Ovary (tissue), 9 donors: ENCODE results near the gene DNAJC18. TPM values are rescaled to one million over a fixed set of nuclear protein-coding genes. Genes with fewer than 3 reads are reported as not detected.

Experiments used
- DNase-seq, 5 donors: peaks; one replicate each; pipeline ENCODE4 v3.0.0-alpha.2; 2019 to 2020
- H3K27ac ChIP-seq, 2 donors: fragments of 200-600 bp; one replicate each; pipeline versions ENCODE4 v1.5.1 to v1.8.0; 2019 to 2022
- H3K27me3 ChIP-seq: fragments of 200-600 bp; one replicate; pipeline ENCODE4 v1.8.0; 2022
- H3K36me3 ChIP-seq: fragments of 200-600 bp; sonication (generic); one replicate; pipeline ENCODE4 v1.5.1; 2019
- H3K4me1 ChIP-seq: one replicate; pipeline ENCODE4 v1.8.1; 2013; ENCODE audit warnings: mild to moderate bottlenecking, moderate library complexity; ENCODE audit not compliant: insufficient read depth
- H3K4me3 ChIP-seq: fragments of 200-600 bp; sonication (generic); one replicate; pipeline ENCODE4 v1.5.1; 2017
- H3K9me3 ChIP-seq, 2 donors: fragments of 200-600 bp in 1 of 2; sonication (generic) in 1 of 2; one replicate each; pipeline versions ENCODE4 v1.5.1 to v1.8.1; 2013 to 2019; ENCODE audit warnings: mild to moderate bottlenecking in 1 of 2, moderate library complexity in 1 of 2
- EP300 ChIP-seq: sonication (generic); formaldehyde crosslinking; IDR thresholded peaks from one replicate; pipeline ENCODE4 v1.6.1; 2017; ENCODE audit warnings: antibody characterized with exemption
- POLR2A ChIP-seq: fragments of 450-650 bp; IDR thresholded peaks from one replicate; pipeline ENCODE4 v1.6.1; 2017; ENCODE audit warnings: antibody characterized with exemption, mild to moderate bottlenecking, moderate library complexity
- WGBS, 3 donors: extraction: QIAGEN DNeasy Blood & Tissue Kit in 1 of 3; methylation state at CpG; one replicate each; pipeline versions ENCODE4 v1.1.5 to v1.1.7; 2013 to 2017; 5-methylcytosine and 5-hydroxymethylcytosine counted together
- intact Hi-C, 4 donors: fragments of 100-400 bp; cut with DNase I; formaldehyde crosslinking; loops; one replicate each; pipeline versions ENCODE4 v1.11.0 to v1.15.1; 2022 to 2023
- polyA plus RNA-seq, 2 donors: library from polyadenylated mRNA; stranded (reverse); fragments of 200-250 nt in 1 of 2; fragments of 350-450 nt in 1 of 2; fragmentation: Illumina TruSeq in 1 of 2; extraction: RNeasy Lipid Tissue Mini Kit (QIAGEN cat#74804) in 1 of 2; gene quantifications; one replicate each; pipeline ENCODE4 v1.2.3, GENCODE V29; 2013 to 2014
- total RNA-seq, 7 donors: library from RNA; depleted of rRNA in 2 of 7; stranded (reverse); fragments of >200 nt in 2 of 7; fragmentation: NEBNext Ultra II Directional in 3 of 7; extraction: Animal tissue kit (Norgen Biotek cat#: 25700) in 3 of 7; gene quantifications; one replicate each; pipeline versions ENCODE4 v1.1.0 to v1.2.4, GENCODE V29; 2016 to 2023
- TF ChIP-seq, protein P1 (sequence below), 3 donors: fragments of 450-650 bp in 2 of 3; fragments of 200-600 bp in 1 of 3; IDR thresholded peaks; one replicate each; pipeline versions ENCODE4 v1.5.1 to v1.8.0; 2016 to 2022; ENCODE audit warnings: antibody characterized with exemption in 3 of 3, mild to moderate bottlenecking in 1 of 3
- donor health status: DM: no; HTN: no; CAD: no; lungs with moderate emphysema.
- donor health status: DM: no; HTN: no; CAD: no.
- donor health status: Bipolar disorder and iron deficiency.
- donor health status: DM: yes; HTN: yes; CAD: no.
- donor health status: DM: no; HTN: no; CAD: no.
- donor health status: DM: yes; HTN: yes; CAD: no.

DNAJC18 gene
- total and polyA plus RNA-seq, 9 donors = 5.2 to 35.6 (median 22.4) TPM

DNA sequence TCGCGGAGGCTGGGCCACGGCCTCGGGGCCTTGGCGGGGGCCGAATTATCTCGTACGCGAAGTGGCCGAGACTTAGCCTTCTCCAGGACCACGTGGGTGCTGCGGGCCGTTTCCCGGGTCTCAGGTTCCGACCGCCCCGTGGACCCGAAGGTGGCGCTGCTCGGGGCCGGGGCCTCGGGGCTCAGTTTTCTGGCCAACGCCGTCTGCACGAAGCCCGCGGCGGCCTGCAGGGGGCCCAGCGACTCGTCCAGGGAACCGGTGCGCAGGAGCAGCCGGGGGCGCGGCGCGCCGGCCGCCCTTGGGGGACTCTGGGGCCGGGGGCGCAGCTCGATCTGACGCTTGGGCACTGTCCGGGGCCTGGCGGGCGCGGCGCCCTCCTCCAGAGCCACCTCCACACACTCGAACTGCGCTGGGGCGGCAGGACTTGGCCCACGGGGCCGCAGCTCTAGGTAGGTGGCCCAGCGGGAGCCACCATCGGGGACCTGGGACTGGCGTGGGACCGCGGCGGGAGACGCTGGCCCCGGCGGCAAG lies 45.1 kb downstream of the DNAJC18 start:
- H3K36me3 ChIP-seq = no peaks in the 10 kb centered on the region
- no peaks in the 10 kb centered on the region for H3K9me3 ChIP-seq
- H3K27ac ChIP-seq = peak overlapping the region; percentile 17 to 21
- TF ChIP-seq, protein P1, sequence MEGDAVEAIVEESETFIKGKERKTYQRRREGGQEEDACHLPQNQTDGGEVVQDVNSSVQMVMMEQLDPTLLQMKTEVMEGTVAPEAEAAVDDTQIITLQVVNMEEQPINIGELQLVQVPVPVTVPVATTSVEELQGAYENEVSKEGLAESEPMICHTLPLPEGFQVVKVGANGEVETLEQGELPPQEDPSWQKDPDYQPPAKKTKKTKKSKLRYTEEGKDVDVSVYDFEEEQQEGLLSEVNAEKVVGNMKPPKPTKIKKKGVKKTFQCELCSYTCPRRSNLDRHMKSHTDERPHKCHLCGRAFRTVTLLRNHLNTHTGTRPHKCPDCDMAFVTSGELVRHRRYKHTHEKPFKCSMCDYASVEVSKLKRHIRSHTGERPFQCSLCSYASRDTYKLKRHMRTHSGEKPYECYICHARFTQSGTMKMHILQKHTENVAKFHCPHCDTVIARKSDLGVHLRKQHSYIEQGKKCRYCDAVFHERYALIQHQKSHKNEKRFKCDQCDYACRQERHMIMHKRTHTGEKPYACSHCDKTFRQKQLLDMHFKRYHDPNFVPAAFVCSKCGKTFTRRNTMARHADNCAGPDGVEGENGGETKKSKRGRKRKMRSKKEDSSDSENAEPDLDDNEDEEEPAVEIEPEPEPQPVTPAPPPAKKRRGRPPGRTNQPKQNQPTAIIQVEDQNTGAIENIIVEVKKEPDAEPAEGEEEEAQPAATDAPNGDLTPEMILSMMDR (IDR thresholded peaks at IDR 0.05) = peak in 2 of 3 donors; percentile 22 to 41
- TF ChIP-seq POLR2A = no peak
- DNase-seq = peak in 2 of 5 donors; percentile 54 to 69
- H3K4me1 ChIP-seq = peaks cover 9% of the 10 kb centered on the region
- peak overlapping the region; percentile 35 for H3K4me3 ChIP-seq
- 0 to 2% (median 1%) methylated on average over 15 to 62 of the region's 62 CpGs for WGBS, 3 donors
- intact Hi-C loops = no loop called here
- H3K27me3 ChIP-seq = peaks cover 5% of the 10 kb centered on the region

- DNase-seq = no peak
- H3K36me3 ChIP-seq = no peaks in the 10 kb centered on the region
- H3K4me1 ChIP-seq = peaks cover 9% of the 10 kb centered on the region
- H3K9me3 ChIP-seq = no peaks in the 10 kb centered on the region
- no peak for TF ChIP-seq EP300
- TF ChIP-seq, protein P1 (IDR thresholded peaks at IDR 0.05) = no peak
- no peak for TF ChIP-seq POLR2A
- intact Hi-C loops = no loop called here
- peak overlapping the region; percentile 35 for H3K4me3 ChIP-seq
- H3K27me3 ChIP-seq = peaks cover 5% of the 10 kb centered on the region
- 6 to 14% (median 8%) methylated on average over 35 to 49 of the region's 49 CpGs for WGBS, 3 donors
- H3K27ac ChIP-seq = no peak overlapping the region
These were observed 45.7 kb downstream of the DNAJC18 start for GRCh38 chr5:139393497-139394122.

GRCh38 chr5:139392678-139393496 lies 46.4 kb downstream of the DNAJC18 start:
- Histone ChIP-seq H3K9me3 (no peaks in the 10 kb centered on the region), H3K27ac (no peak overlapping the region), H3K27me3 (peaks cover 5% of the 10 kb centered on the region), H3K36me3 (no peaks in the 10 kb centered on the region), H3K4me3 (peak overlapping the region; percentile 35), H3K4me1 (peaks cover 9% of the 10 kb centered on the region)
- no peak for TF ChIP-seq POLR2A
- TF ChIP-seq, protein P1 (IDR thresholded peaks at IDR 0.05) = peak in 1 of 3 donors; percentile 5
- intact Hi-C loops = no loop called here
- WGBS, 3 donors = 4 to 12% (median 5%) methylated on average over 31 to 77 of the region's 77 CpGs
- DNase-seq = peak in 1 of 5 donors; percentile 69

GRCh38 chr5:139392324-139392677 lies 47.0 kb downstream of the DNAJC18 start:
- H3K27ac ChIP-seq = no peak overlapping the region
- no peak for TF ChIP-seq EP300
- TF ChIP-seq, protein P1 (IDR thresholded peaks at IDR 0.05) = peak in 1 of 3 donors; percentile 40

More at GRCh38 chr5:139392324-139392677, 47.0 kb downstream of the DNAJC18 start:
- no peaks in the 10 kb centered on the region for H3K9me3 ChIP-seq
- 7 to 15% (median 14%) methylated on average over 30 to 36 of the region's 36 CpGs for WGBS, 3 donors
- H3K27me3 ChIP-seq = peaks cover 5% of the 10 kb centered on the region
- DNase-seq = no peak
- no peak overlapping the region for H3K4me3 ChIP-seq
- H3K36me3 ChIP-seq = no peaks in the 10 kb centered on the region
- H3K4me1 ChIP-seq = peaks cover 9% of the 10 kb centered on the region
- intact Hi-C loops = no loop called here
